HG02981 (cell line): ENCODE data around the gene PALD1.

Experiments used
- ATAC-seq: cut with Tn5 transposase; IDR thresholded peaks from one replicate; pipeline ENCODE4 v1.9.1; 2021; ENCODE audit warnings: mild to moderate bottlenecking, moderate library complexity; ENCODE audit not compliant: unreplicated experiment

PALD1 gene

GRCh38 chr10:70534281-70534680 lies 55.7 kb downstream of the PALD1 start:
- ATAC-seq, result no peak

- no peak for ATAC-seq
These were observed 56.4 kb downstream of the PALD1 start for GRCh38 chr10:70535001-70535400.

DNA sequence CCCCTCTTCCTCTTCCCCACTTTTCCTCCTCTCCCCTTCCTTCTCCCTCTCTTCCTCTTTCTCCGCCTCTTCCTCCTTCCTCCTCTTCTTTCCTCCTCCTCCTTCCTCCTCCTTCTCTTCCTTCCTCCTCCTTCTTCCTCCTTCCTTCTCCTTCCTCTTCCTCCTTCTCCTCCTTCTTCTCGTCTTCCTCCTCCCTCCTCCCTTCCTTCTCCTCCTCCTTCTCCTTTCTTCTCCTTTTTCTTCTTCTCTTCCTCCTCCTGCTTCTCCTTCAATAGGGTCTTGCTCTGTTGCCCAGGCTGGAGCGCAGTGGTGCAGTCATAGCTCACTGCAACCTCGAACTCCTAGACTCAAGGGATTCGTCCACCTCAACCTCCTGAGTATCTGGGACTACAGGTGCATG lies 56.9 kb downstream of the PALD1 start:
- ATAC-seq, result no peak

DNA sequence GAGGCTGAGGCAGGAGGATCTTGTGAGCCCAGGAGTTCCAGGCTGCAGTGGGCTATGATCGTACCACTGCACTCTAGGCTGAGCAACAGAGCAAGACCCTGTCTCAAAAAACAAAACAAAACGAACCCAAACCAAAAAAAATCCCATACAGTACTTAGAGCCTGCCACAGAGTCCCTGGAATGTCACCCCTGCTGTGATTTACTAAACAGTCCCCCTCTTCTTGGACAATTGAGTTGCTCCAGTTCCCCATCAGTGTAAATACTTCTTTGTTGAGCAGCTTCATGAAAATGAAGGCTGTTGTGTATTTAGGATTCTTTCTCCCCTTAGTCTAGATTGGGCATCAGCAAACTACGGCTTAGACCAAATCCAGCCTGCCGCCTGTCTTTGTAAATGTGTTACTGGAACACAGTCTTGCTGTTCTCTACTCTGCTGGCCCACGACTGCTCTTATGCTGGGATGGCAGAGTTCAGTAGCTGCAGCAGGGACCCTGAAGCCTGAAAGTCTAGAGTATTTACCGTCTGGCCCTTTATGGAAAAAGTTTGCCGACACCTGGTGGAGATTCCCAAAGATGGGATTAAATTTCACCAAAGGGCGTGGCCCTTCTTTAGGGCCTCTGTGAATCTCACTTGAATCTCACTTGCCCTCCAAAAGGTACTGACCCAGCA lies 57.8 kb downstream of the PALD1 start:
- ATAC-seq, result no peak

DNA sequence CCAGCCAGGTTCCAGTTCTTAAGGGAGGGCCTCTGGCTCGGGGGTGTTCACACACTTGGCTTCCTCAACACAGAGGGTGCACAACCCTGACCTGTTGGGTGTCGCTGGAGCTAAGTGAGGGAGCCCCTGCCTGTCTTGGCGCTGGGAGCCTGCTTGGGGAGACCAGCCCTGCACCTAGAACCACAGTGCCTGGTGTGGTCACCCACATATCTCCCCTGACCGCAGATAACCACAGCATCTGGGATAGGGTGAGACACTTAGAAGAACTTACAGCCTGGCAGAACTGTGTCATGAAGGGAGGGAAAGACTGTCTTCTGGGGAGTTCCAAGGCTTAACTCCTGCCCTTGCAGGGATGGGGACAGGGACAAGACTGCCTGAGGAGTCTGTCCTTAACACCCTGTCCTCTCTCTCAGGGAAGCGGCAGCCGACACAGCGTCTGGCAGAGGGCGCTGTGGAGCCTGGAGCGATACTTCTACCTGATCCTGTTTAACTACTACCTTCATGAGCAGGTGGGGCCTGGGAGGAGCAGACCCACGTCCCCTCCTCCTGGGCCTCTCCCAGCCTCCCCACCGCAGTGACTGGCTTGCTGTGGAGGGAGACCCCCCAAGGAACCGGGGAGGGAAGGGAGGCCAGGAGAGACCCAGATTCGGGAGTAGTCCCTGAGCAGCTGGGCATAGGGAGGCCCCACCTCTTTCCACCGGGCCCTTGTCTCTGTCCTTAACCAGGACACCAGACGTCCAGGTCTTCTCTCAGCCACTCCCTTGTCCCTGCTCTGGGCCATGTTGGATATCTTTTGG lies 59.0 kb downstream of the PALD1 start:
- no peak for ATAC-seq

DNA sequence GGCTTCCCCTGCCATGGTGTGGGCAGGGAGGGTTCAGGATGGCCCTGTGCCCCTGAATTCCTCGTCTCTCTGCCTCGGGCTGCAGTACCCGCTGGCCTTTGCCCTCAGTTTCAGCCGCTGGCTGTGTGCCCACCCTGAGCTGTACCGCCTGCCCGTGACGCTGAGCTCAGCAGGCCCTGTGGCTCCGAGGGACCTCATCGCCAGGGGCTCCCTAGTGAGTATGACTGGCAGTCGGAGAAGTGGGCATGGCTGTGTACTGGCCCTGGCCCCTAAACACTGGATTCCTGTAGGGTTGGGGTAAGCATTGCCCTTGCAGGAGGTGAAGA lies 59.6 kb downstream of the PALD1 start:
- ATAC-seq, result no peak

- ATAC-seq, result no peak
These were observed 60.3 kb downstream of the PALD1 start for GRCh38 chr10:70538731-70539338.

- no peak for ATAC-seq
These were observed 60.9 kb downstream of the PALD1 start for GRCh38 chr10:70539471-70539870.

DNA sequence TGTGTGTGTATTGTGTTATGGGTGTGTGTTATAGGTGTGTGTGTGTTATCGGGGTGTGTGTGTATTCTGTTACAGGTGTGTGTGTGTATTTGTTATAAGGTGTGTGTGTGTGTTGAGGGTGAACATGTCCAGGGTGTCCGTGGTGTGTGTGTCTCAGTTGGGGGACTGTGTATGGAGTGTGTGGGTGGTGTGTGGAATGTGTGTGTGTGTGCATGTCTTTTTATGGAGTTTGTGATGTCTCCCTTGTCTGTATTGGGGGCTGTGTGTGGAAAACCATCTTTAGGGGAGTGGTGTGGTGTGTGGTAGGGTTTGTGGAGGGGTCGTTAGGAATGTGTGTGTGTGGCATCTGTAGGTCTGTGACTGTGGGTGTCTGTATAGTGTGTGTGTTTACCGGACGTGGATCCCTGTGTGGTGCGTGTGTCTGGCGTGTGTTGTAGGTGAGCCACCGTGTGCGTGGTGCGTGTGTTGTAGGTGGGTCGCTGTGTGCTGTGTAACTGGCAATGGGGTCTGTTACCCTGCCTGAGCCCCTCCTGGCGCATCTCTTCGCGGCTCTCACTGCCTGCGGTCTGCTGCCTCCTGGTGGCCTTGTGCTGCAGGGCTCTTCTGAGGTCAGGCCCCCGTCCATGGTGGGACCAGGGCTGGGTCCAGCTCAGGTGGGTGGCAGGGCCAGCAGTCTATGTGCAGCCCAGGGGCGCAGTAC lies 61.7 kb downstream of the PALD1 start:
- ATAC-seq, result no peak

DNA sequence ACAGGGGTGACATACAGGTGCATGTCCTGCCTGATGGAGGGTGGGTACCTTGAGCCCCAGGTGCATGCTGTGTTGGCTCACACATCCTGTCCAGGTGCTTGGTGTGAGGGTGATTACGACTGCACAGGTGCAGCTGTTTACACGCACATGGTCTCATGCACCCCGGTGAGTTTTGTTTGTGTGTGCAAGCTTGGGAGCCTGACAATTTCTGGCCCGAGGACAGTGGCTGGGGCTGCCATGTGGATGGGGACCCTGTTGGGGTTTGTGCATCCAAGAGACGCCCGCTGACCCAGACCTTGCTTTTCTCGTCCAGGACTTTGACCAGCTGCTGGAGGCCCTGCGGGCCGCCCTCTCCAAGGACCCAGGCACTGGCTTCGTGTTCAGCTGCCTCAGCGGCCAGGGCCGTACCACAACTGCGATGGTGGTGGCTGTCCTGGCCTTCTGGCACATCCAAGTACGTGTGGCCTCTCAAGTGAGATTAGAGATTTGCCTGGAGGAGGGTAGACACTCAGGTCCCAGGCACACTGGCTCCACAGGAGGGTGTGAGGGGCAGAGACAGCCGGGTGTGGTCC lies 62.3 kb downstream of the PALD1 start:
- no peak for ATAC-seq

DNA sequence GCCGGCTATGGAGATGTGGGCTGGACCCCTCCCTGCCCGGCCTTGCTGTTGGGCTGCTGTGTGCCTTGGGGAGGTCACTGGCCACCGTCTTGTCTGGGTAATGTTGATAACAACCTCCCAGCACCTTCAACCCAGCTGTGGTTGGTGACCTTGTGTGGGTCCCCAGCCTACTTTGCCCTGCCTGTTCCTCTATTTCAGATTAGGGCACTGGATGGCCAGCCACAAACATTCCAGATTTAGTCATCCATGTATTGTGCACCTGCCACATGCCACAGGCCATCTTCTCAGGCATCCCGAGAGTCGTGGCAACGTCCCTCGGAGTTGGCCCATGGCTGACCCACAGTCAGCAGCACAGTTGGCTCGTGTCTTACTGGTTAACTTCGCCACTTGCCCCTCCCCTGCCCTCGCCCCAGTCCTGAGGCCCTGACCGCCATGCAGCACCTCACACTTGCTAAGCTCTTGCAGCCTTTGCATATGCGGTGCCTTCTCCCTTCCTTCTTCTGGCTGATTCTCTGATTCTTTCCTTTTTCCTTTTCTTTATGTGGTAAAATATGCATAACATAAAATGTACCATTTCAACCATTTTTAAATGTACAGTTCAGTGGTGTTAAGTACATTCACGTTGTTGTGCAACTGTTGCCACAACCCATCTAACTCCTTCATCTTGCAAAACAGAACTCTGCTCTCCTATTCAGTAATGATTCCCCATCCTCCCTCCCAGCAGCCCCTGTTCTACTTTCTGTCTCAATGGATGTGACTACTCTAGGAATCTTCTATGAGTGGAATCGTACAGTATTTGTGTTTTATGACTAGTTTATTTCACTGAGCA lies 63.4 kb downstream of the PALD1 start:
- ATAC-seq, result no peak

DNA sequence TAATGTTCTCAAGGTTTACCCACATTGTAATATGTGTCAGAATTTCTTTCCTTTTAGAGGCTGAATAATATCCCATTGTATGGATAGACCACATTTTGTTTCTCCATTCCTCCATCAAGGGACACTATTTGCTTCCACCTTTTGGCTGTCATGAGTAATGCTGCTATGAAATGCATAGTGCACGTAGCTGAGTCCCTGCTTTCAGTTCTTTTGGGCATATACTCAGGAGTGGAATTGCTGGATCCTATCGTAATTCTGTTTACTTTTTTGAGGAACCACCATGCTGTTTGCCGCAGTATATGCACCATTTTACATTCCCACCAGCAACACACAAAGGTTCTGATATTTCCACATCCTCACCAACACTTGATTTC lies 64.0 kb downstream of the PALD1 start:
- no peak for ATAC-seq

GRCh38 chr10:70543911-70544310 lies 65.3 kb downstream of the PALD1 start:
- ATAC-seq, result no peak

GRCh38 chr10:70544431-70545340 lies 66.1 kb downstream of the PALD1 start:
- no peak for ATAC-seq

GRCh38 chr10:70546584-70546983 lies 68.0 kb downstream of the PALD1 start:
- ATAC-seq, result no peak

DNA sequence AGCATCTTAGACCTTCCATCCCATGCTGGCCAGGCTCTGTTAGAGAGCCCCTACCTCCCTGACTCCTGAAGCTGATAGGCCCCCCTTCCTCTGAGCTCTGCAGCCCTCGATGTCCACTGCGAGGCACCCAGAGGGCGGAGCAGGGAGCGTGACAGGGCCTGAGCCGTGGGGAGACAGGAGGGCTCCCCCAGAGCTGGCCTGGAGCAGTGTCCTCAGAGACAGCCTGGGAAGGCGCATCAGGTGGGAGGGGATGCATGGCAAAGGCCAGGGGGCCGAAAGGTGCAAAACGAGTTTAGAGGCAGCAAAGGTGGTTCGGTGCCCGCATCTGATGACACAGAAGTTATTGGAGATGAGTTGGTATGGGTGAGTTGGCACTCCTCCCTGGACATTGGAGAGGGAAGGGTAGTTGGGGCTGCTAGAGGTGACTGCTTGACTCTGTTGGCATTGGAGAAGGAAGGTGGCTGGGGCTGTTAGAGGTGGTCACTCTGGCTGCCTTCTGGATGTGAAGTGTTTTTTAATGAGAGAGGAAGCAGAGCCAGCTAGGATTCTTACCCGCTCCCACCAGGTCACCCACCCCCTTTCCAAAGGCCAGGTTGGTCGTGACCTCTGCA lies 70.9 kb downstream of the PALD1 start:
- ATAC-seq, result no peak

DNA sequence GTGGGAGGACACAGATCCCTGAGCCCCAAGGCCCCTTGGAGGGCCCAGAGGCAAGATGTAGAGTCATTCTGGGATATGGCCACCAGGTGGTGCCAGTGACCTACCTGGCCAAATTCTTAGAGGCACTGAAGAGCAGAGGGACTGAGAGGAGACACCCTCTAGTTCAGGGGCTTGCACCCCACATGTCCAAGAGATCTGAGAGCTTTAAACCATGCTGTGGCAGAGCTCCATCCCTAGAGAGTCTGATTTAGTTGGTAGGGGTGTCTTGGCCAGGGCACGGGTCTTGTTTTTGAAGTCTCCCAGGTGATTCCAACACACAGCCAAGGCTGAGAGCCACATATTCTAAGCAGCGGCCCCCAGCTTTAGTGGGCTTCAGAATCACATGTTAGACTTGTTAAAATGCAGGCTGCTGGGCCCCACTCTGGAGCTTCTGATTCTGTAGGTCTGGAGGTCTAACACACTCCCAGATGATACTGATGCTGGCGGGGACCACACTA lies 71.4 kb downstream of the PALD1 start:
- ATAC-seq, result no peak

DNA sequence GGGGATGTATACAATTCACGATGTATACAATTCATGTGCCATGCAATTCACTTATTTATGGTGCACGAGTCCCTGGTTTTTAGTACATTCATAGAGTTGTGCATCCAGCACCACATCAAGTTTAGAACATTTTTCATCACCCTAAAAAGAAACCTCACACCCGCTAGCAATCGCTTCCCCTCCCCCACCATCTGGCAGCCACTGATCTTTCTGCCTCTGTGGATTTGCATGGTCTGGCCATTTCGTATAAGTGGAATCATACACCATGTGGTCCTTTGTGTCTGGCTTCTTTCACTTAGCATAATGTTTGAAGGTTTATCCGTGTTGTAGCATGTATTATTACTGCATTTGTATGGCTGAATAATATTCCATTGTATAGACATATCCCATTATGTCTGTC lies 71.9 kb downstream of the PALD1 start:
- no peak for ATAC-seq

DNA sequence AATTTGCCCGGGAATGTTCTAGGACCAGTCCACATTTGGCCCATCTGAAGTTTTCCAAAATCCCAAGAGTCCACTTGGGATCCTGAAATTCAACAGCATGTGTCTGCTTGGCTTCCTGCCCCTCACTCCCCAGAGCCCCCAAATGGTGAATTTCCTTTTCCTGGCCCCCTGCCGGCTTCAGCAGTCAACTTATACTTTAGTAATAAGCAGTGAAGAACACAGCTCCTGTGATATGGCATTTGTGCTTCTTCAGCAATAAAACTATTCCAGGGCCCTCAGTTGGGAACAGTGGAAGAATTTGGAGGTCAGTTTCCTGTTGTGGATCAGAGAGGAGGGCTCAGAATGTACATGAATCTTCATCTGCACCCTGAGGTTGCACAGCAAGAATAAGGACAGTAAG lies 72.9 kb downstream of the PALD1 start:
- no peak for ATAC-seq
